Upper lobe of right lung (tissue), 1 donor: Measurements from ENCODE around the gene MARVELD3. TPM values are rescaled to one million over a fixed set of nuclear protein-coding genes. Genes with fewer than 3 reads are reported as not detected.
A peak's percentile ranks its signal among the peaks of the same experiment; 100 is the strongest.
"Not testable (repeated sequence)": the region's sequence is repeated elsewhere in the genome, so short reads cannot be mapped to it uniquely, and the experiment has no call there.

Experiments used
- ATAC-seq: fragments of 200-7000 bp; cut with Tn5 transposase; one replicate; pipeline ENCODE4 v1.9.1; 2020; ENCODE audit warnings: mild to moderate bottlenecking, moderate library complexity
- DNase-seq: peaks from one replicate; pipeline ENCODE4 v3.0.0-alpha.2; 2020
- H3K27ac ChIP-seq: fragments of 200-600 bp; one replicate; pipeline ENCODE4 v1.8.0; 2022
- H3K27me3 ChIP-seq: fragments of 200-600 bp; one replicate; pipeline ENCODE4 v1.8.0; 2022; ENCODE audit warnings: mild to moderate bottlenecking
- H3K36me3 ChIP-seq: fragments of 200-600 bp; one replicate; pipeline ENCODE4 v1.8.0; 2022
- H3K4me1 ChIP-seq: fragments of 200-600 bp; one replicate; pipeline ENCODE4 v1.8.0; 2022
- H3K4me3 ChIP-seq: fragments of 200-600 bp; one replicate; pipeline ENCODE4 v1.8.0; 2022; ENCODE audit warnings: mild to moderate bottlenecking
- H3K9me3 ChIP-seq: fragments of 200-600 bp; one replicate; pipeline ENCODE4 v1.8.0; 2022
- CTCF ChIP-seq: fragments of 200-600 bp; IDR thresholded peaks from one replicate; pipeline ENCODE4 v1.8.0; 2022; ENCODE audit warnings: antibody characterized with exemption
- intact Hi-C: fragments of 100-400 bp; cut with DNase I; formaldehyde crosslinking; loops from one replicate; pipeline ENCODE4 v1.11.0; 2022
- total RNA-seq: library from RNA; stranded (reverse); fragmentation: NEBNext Ultra II Directional; extraction: Animal tissue kit (Norgen Biotek cat#: 25700); gene quantifications from one replicate; pipeline ENCODE4 v1.2.1, GENCODE V29; 2021
- donor health status: DM: no; HTN: yes; CAD: no; lungs with severe emphysema.

Gene MARVELD3
- total RNA-seq, 1 donor from 2014 or later, result 6.9 TPM

GRCh38 chr16:71590584-71590983 lies 35.4 kb upstream of the MARVELD3 start:
- H3K27ac ChIP-seq, result no peak overlapping the region
- no peaks in the 10 kb centered on the region for H3K9me3 ChIP-seq
- no peaks in the 10 kb centered on the region for H3K36me3 ChIP-seq
- intact Hi-C loops, result no loop called here
- ATAC-seq (no peak), DNase-seq (no peak)
- no peak for TF ChIP-seq CTCF
- H3K27me3 ChIP-seq, result no peaks in the 10 kb centered on the region
- H3K4me1 ChIP-seq, result no peaks in the 10 kb centered on the region
- H3K4me3 ChIP-seq, result no peak overlapping the region

GRCh38 chr16:71591917-71592316 lies 34.1 kb upstream of the MARVELD3 start:
- intact Hi-C loops, result no loop called here
- no peaks in the 10 kb centered on the region for H3K36me3 ChIP-seq
- no peak overlapping the region for H3K4me3 ChIP-seq
- DNase-seq, result no peak
- no peak overlapping the region for H3K27ac ChIP-seq
- no peaks in the 10 kb centered on the region for H3K9me3 ChIP-seq
- no peak for TF ChIP-seq CTCF
- no peaks in the 10 kb centered on the region for H3K4me1 ChIP-seq
- ATAC-seq, result no peak
- no peaks in the 10 kb centered on the region for H3K27me3 ChIP-seq

- no peaks in the 10 kb centered on the region for H3K27me3 ChIP-seq
- H3K36me3 ChIP-seq, result no peaks in the 10 kb centered on the region
- ATAC-seq (no peak), DNase-seq (no peak)
- no peak for TF ChIP-seq CTCF
- intact Hi-C loops, result no loop called here
- no peaks in the 10 kb centered on the region for H3K9me3 ChIP-seq
- no peaks in the 10 kb centered on the region for H3K4me1 ChIP-seq
- H3K4me3 ChIP-seq, result no peak overlapping the region
- H3K27ac ChIP-seq, result no peak overlapping the region
Measured at GRCh38 chr16:71593048-71593999, 32.7 kb upstream of the MARVELD3 start.

- Histone ChIP-seq H3K4me1 (no peaks in the 10 kb centered on the region), H3K9me3 (no peaks in the 10 kb centered on the region), H3K36me3 (no peaks in the 10 kb centered on the region), H3K27me3 (no peaks in the 10 kb centered on the region), H3K27ac (no peak overlapping the region), H3K4me3 (no peak overlapping the region)
- ATAC-seq, result peak; percentile 57
- DNase-seq, result no peak
- intact Hi-C loops, result no loop called here
- TF ChIP-seq CTCF, result no peak
Measured at GRCh38 chr16:71594000-71594646, 31.9 kb upstream of the MARVELD3 start.

- intact Hi-C loops, H3K9me3 ChIP-seq, H3K36me3 ChIP-seq, H3K4me3 ChIP-seq, H3K4me1 ChIP-seq, H3K27ac ChIP-seq, ATAC-seq, H3K27me3 ChIP-seq, DNase-seq: not testable (repeated sequence)
Measured at GRCh38 chr16:71595340-71595826, 30.6 kb upstream of the MARVELD3 start.

- DNase-seq, H3K36me3 ChIP-seq, H3K27me3 ChIP-seq, H3K4me1 ChIP-seq, H3K4me3 ChIP-seq, H3K9me3 ChIP-seq, H3K27ac ChIP-seq, intact Hi-C loops, ATAC-seq: not testable (repeated sequence)
Measured at GRCh38 chr16:71598426-71598825, 27.6 kb upstream of the MARVELD3 start.
